Sciatic nerve (tissue), 2 donors: ENCODE measurements around the gene FGF2. TPM values are rescaled to one million over a fixed set of nuclear protein-coding genes. Genes with fewer than 3 reads are reported as not detected.
A peak's percentile ranks its signal among the peaks of the same experiment; 100 is the strongest.
"Not testable (repeated sequence)": the region's sequence is repeated elsewhere in the genome, so short reads cannot be mapped to it uniquely, and the experiment has no call there.

Experiments used
- ATAC-seq: fragments of 200-7000 bp; cut with Tn5 transposase; one replicate; pipeline ENCODE4 v1.9.1; 2020; ENCODE audit warnings: mild to moderate bottlenecking, moderate library complexity
- DNase-seq: peaks from one replicate; pipeline ENCODE4 v3.0.0-alpha.2; 2020; ENCODE audit warnings: low spot score
- intact Hi-C: fragments of 100-400 bp; cut with DNase I; formaldehyde crosslinking; loops from one replicate; pipeline ENCODE4 v1.14.2; 2022
- total RNA-seq: library from RNA; stranded (reverse); fragmentation: NEBNext Ultra II Directional; extraction: Animal tissue kit (Norgen Biotek cat#: 25700); gene quantifications from one replicate; pipeline ENCODE4 v1.2.1, GENCODE V29; 2021
- donor health status: DM: no; HTN: no; CAD: no.
- donor health status: DM: no; HTN: no; CAD: no.

Gene FGF2
- total RNA-seq, 1 donor from 2014 or later = 30.5 TPM

DNA sequence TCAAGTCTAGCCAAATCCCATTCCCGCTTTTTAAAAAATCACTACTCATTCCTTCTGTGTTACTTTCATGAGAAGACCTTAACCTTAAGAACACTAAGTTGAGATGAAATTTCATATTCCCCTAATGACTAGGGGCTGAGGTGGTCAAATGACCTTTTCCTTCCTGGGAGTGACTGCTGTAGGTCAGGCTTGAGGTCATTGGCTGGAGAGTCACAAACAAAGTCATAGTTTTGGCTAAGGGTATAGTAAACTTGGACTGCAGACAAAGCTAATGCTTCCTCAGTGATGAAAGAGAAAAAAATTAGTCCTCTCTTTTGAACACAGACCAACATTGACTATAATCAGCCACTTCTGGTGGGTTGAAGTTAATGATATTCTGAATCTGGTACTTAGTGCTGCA, 16.0 kb upstream of the FGF2 start:
- ATAC-seq (no peak), DNase-seq (no peak)
- intact Hi-C loops = no loop called here

GRCh38 chr4:122811781-122812180, 14.8 kb upstream of the FGF2 start:
- ATAC-seq, DNase-seq, intact Hi-C loops: not testable (repeated sequence)

DNA sequence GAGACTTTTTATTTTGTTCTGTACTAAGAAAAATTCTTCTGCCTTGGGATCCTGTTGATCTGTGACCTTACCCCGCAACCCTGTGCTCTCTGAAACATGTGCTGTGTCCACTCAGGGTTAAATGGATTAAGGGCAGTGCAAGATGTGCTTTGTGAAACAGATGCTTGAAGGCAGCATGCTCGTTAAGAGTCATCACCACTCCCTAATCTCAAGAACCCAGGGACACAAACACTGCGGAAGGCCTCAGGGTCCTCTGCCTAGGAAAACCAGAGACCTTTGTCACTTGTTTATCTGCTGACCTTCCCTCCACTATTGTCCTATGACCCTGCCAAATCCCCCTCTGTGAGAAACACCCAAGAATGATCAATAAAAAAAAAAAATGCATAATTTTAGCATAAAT, 13.8 kb upstream of the FGF2 start:
- ATAC-seq, intact Hi-C loops, DNase-seq: not testable (repeated sequence)

DNA sequence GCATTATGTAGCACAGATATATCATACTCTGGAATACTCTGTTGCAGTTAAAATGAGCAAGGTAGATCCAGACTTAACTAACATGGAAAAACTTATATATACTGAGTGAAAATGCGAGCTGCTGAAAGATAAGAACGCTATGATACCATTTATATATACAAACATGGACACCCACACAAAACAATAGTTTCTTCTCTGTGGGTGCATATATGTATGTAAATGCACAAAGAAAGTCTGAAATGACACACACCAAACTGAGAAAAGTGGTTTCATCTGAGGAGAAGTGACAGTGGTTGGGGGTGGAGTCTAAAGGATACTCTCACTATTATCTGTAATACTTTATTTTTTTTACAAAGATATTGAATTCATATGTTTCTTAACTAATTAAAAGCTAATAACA, 12.2 kb upstream of the FGF2 start:
- intact Hi-C loops = no loop called here
- DNase-seq (no peak), ATAC-seq (no peak)

DNA sequence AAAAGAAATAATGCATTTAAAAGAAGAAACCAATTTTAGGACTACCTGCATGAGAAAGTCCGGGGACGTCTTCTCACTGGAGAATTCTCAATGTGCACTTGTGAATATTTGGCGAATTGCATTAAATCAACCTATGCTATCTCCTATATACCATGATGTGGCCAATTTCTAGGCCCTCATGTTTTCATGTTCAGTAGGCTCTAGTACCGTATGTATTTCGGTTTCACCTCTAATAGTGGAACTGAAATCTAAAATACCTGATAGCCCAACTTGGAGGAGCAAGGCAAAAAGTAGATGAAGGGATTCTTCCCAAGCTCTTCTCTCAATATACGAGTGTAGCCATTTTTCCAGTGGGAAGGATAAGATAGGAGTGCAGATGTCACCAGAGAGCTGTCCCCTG, 11.4 kb upstream of the FGF2 start:
- DNase-seq = no peak
- ATAC-seq = no peak
- intact Hi-C loops = no loop called here

- intact Hi-C loops = no loop called here
- DNase-seq = no peak
- no peak for ATAC-seq
Measured at GRCh38 chr4:122816476-122816875, 10.2 kb upstream of the FGF2 start.

- DNase-seq (no peak), ATAC-seq (no peak)
- intact Hi-C loops = no loop called here
Measured at GRCh38 chr4:122819708-122820449, 6.8 kb upstream of the FGF2 start.

GRCh38 chr4:122821092-122821491, 5.5 kb upstream of the FGF2 start:
- intact Hi-C loops = no loop called here
- no peak for ATAC-seq
- DNase-seq = no peak

DNA sequence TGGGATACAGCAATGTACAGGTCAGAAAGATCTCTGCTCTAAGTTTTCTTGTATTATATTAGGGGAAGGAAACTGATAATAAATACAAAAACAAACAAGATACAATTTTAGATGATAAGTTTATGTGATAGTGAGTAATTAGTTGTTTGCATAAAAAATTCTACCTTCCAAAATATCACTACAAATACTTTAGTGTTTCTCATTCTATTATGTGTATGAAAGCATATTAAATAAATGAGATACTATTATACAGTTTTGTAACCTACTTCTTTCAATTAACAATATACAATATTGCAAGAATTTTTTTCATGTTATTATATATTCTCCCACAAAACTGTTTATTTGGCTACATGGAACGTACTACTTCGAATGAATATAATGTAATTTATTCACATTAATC, 4.2 kb upstream of the FGF2 start:
- intact Hi-C loops = no loop called here
- ATAC-seq (no peak), DNase-seq (no peak)

DNA sequence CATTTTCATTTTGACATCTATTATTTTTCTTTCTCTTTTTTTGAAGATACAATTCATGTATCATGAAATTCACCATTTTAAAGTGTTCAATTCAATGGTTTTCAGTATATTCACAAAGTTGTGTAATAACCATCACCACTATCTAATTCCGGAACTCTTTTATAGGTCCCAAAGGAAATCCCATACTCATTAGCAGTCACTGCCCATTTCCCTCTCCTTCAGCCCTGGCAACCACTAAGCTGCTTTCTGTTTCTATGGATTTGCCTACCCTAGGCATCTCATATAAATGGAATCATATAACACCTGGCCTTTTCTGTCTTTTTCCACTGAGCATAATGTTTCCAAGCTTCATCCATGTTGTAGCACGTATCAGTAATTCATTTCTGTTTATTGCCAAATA, 3.2 kb upstream of the FGF2 start:
- intact Hi-C loops = no loop called here
- ATAC-seq (no peak), DNase-seq (no peak)

GRCh38 chr4:122824616-122825015, 2.0 kb upstream of the FGF2 start:
- intact Hi-C loops = no loop called here
- ATAC-seq (no peak), DNase-seq (no peak)

GRCh38 chr4:122826079-122826527, 528 bp upstream of the FGF2 start:
- ATAC-seq (no peak), DNase-seq (no peak)
- intact Hi-C loops = no loop called here

DNA sequence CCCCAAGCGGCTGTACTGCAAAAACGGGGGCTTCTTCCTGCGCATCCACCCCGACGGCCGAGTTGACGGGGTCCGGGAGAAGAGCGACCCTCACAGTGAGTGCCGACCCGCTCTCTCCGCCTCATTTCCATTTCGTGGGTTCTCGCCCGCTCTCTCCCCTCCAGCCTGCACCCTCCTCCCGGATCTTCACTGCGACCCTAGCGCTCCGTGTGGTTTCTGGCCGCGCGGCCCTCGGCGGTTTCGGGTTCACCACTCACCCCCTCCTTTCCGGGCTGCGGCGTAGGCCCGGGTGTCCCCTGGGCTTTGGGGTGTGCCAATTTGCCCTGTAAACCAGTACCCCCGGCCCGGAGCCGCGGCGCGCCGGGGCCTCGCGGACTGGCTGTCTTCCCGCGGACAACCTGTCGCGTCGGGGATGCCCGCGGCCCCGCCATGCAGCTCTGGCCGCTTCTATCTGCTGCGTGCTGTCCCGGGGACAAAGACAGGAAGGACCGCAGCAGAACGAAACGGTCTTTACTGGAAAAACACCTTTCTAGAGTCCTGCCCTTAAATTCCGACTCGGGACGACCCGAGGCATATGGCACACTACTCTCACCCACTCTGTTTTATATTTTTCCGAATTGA, 737 bp downstream of the FGF2 start:
- intact Hi-C loops = no loop called here
- DNase-seq = peak; percentile 71
- ATAC-seq = peak; percentile 65

DNA sequence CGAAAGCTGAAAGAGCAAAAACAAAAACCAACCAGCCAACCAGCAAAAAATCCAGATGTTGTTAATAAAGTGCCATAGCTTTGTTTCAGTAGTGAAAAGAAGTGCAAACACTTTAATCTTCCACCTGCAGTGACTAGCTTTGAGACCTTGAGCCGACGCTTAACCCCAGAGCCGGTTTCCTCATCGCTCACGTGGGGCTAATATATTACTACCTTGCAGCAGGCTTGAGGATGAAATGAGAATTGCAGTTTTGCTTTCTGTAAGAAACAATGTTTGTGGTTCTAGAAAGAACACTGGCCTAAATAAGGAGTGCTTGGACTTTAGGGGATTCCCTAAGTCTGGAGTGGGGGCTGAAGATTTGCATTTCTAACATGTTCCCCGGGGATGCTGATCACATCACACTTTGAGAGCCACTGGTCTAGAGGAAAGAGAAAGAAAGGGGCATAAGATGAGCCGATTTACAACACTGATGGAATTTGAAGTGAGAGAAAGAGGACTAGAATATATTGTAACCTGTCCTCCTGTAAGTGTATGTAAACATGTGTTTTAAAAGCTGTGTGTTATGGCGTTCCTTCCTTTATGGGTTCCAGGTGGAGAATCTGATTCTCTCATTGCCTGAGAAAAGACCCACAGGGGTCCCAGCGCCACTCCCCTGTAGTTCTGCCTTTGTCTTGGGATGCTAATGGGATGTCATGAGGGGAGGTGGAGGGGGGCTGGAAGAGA, 1.4 kb downstream of the FGF2 start:
- ATAC-seq (peak; percentile 66), DNase-seq (no peak)
- intact Hi-C loops = no loop called here

GRCh38 chr4:122830426-122831095, 3.9 kb downstream of the FGF2 start:
- ATAC-seq (no peak), DNase-seq (no peak)
- intact Hi-C loops = no loop called here

DNA sequence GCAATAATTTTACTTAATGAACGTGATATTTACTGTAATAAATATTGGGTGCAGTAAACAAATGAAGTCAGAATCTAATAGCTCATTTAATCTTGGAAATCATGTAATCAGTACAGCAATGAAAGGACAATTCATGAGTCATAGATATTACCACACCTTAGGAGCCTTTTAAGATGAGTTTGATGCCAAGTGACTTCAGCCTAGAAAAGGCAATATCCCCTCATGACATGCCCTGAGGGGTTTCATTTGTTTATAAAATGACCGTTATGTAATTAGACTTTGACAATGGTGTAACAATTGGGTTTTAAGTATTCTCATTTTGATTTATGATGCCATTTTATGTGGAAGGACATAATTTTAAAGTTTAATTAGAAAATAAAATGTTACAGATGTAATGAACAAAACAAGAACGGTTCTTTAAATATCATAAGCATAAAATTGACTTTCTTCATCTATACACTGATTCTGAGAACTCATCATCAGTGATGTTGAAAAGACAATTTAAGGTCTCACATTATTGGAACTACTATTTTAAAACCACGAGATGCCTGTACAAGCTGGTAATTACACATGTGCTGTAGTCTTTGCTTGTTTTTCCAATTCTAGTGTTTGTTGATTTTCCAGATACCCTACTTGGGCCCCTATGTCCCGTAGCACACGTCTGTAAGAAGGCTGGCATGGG, 5.0 kb downstream of the FGF2 start:
- DNase-seq (no peak), ATAC-seq (peak; percentile 33)
- intact Hi-C loops = no loop called here

GRCh38 chr4:122832732-122833131, 6.1 kb downstream of the FGF2 start:
- no peak for ATAC-seq
- intact Hi-C loops = no loop called here
- DNase-seq = no peak

GRCh38 chr4:122833999-122834398, 7.4 kb downstream of the FGF2 start:
- intact Hi-C loops = no loop called here
- DNase-seq = no peak
- no peak for ATAC-seq

- no peak for ATAC-seq
- no peak for DNase-seq
- intact Hi-C loops = no loop called here
Measured at GRCh38 chr4:122836941-122837340, 10.3 kb downstream of the FGF2 start.
